DND-41 (cell line): Measurements from ENCODE around the gene MYO5A.
"Not testable (repeated sequence)": the region's sequence is repeated elsewhere in the genome, so short reads cannot be mapped to it uniquely, and the experiment has no call there.

Source experiments
- ATAC-seq: fragments of 200-7000 bp; cut with Tn5 transposase; 3 replicates; pipeline ENCODE4 v1.9.1; 2021; ENCODE audit warnings: low read depth; ENCODE audit not compliant: insufficient read depth
- DNase-seq: peaks from one replicate; pipeline ENCODE4 v3.0.0-alpha.2; 2020
- H2AFZ ChIP-seq: 2 replicates; pipeline ENCODE4 v1.6.0; 2012; ENCODE audit warnings: low read depth, low read length
- H3K27ac ChIP-seq: 2 replicates; pipeline ENCODE4 v1.5.1; 2012; ENCODE audit warnings: low read length, inconsistent platforms
- H3K27me3 ChIP-seq: fragments of 200-600 bp; sonication (generic); 2 replicates; pipeline ENCODE4 v1.6.0; 2012; ENCODE audit warnings: low read length, mild to moderate bottlenecking, inconsistent platforms; ENCODE audit not compliant: insufficient read depth, poor library complexity
- H3K36me3 ChIP-seq: 2 replicates; pipeline ENCODE4 v1.5.1; 2012; ENCODE audit warnings: low read length, inconsistent platforms; ENCODE audit not compliant: insufficient read depth
- H3K4me1 ChIP-seq: 2 replicates; pipeline ENCODE4 v1.5.1; 2012; ENCODE audit warnings: mild to moderate bottlenecking, low read length; ENCODE audit not compliant: insufficient read depth
- H3K4me2 ChIP-seq: 2 replicates; pipeline ENCODE4 v1.6.0; 2012; ENCODE audit warnings: mild to moderate bottlenecking, moderate library complexity, low read length, inconsistent platforms; ENCODE audit not compliant: insufficient read depth
- H3K4me3 ChIP-seq, 2 experiments: fragments of 200-600 bp in 1 of 2; shearing (Covaris generic) in 1 of 2; 2 replicates each; pipeline ENCODE4 v1.5.1; 2012 to 2016; ENCODE audit warnings: inconsistent platforms in 2 of 2, low read length in 2 of 2, mild to moderate bottlenecking in 2 of 2, low read depth in 1 of 2, moderate library complexity in 1 of 2
- H3K79me2 ChIP-seq: 2 replicates; pipeline ENCODE4 v1.6.0; 2012; ENCODE audit warnings: low read length, inconsistent platforms; ENCODE audit not compliant: insufficient read depth
- H3K9ac ChIP-seq: 2 replicates; pipeline ENCODE4 v1.6.0; 2012; ENCODE audit warnings: low read depth, mild to moderate bottlenecking, inconsistent platforms, low read length, moderate library complexity
- H3K9me3 ChIP-seq: 2 replicates; pipeline ENCODE4 v1.5.1; 2012; ENCODE audit warnings: low read length, moderate library complexity, mild to moderate bottlenecking, inconsistent platforms; ENCODE audit not compliant: insufficient read depth, severe bottlenecking
- H4K20me1 ChIP-seq: 2 replicates; pipeline ENCODE4 v1.6.0; 2012; ENCODE audit warnings: low read length; ENCODE audit not compliant: insufficient read depth
- EZH2 ChIP-seq: IDR thresholded peaks from 3 replicates; pipeline ENCODE4 v1.6.1; 2012; ENCODE audit warnings: borderline replicate concordance, low read depth, mild to moderate bottlenecking, moderate library complexity, low read length, inconsistent platforms; ENCODE audit not compliant: severe bottlenecking
- TF ChIP-seq, protein P1 (sequence below): IDR thresholded peaks from 2 replicates; pipeline ENCODE4 v1.5.1; 2012; ENCODE audit warnings: borderline replicate concordance, low read length, moderate library complexity, mild to moderate bottlenecking; ENCODE audit not compliant: poor library complexity, severe bottlenecking; ENCODE audit errors: extremely low read depth

Gene MYO5A

DNA sequence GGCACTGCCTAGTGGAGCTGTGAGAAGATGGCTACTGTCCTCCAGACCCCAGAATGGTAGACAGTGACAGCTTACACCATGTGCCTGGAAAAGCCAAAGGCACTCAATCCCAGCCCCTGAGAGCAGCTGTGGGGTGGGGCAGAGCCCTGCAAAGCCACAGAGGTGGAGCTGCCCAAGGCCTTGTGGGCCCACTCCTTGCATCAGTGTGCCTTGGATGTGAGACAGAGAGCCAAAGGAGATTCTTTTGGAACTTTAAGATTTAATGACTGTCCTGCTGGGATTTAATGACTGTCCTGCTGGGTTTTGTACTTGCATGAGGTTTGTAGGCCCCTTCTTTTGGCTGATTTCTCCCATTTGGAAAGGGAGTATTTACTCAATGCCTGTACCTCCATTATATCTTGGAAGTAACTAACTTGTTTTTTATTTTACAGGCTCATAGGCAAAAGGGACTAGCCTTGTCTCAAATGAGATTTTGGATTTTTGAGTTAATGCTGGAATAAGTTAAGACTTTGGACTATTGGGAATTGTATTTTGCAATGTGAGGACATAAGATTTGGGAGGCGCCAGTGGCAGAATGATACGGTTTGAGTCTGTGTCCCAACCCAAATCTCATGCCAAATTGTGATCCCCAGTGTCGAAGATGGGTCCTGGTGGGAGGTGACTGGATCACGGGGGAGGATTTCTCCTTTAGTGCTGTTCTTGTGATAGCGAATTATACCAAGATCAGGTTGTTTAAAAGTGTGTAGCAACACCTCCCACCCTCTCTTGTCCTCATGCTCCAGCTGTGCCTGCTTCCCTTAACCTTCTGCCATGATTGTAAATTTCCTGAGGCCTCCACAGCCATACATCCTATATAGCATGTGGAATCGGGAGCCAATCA lies 80.4 kb downstream of the MYO5A start:
- Histone ChIP-seq H2AFZ (no peak overlapping the region), H3K79me2 (peaks cover 3% of the 10 kb centered on the region; the same call in 1 of the 2 replicates), H4K20me1 (no peaks in the 10 kb centered on the region), H3K4me3 (no peak overlapping the region), H3K4me2 (no peak overlapping the region), H3K36me3 (no peaks in the 10 kb centered on the region), H3K9me3 (no peaks in the 10 kb centered on the region), H3K27ac (no peak overlapping the region), H3K27me3 (no peaks in the 10 kb centered on the region), H3K4me1 (no peaks in the 10 kb centered on the region), H3K9ac (no peak overlapping the region)
- TF ChIP-seq EZH2, result no peak
- TF ChIP-seq, protein P1, sequence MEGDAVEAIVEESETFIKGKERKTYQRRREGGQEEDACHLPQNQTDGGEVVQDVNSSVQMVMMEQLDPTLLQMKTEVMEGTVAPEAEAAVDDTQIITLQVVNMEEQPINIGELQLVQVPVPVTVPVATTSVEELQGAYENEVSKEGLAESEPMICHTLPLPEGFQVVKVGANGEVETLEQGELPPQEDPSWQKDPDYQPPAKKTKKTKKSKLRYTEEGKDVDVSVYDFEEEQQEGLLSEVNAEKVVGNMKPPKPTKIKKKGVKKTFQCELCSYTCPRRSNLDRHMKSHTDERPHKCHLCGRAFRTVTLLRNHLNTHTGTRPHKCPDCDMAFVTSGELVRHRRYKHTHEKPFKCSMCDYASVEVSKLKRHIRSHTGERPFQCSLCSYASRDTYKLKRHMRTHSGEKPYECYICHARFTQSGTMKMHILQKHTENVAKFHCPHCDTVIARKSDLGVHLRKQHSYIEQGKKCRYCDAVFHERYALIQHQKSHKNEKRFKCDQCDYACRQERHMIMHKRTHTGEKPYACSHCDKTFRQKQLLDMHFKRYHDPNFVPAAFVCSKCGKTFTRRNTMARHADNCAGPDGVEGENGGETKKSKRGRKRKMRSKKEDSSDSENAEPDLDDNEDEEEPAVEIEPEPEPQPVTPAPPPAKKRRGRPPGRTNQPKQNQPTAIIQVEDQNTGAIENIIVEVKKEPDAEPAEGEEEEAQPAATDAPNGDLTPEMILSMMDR, result no peak
- ATAC-seq, result no peak
- DNase-seq, result no peak

- Histone ChIP-seq H3K4me3 (no peak overlapping the region), H2AFZ (no peak overlapping the region), H3K9me3 (no peaks in the 10 kb centered on the region), H4K20me1 (no peaks in the 10 kb centered on the region; the same call in 1 of the 2 replicates), H3K36me3 (no peaks in the 10 kb centered on the region), H3K27ac (no peak overlapping the region), H3K27me3 (no peaks in the 10 kb centered on the region), H3K9ac (no peak overlapping the region), H3K79me2 (peaks cover 2% of the 10 kb centered on the region; the same call in 1 of the 2 replicates), H3K4me2 (no peak overlapping the region), H3K4me1 (no peaks in the 10 kb centered on the region)
- TF ChIP-seq, protein P1, result no peak
- TF ChIP-seq EZH2, result no peak
- DNase-seq (no peak), ATAC-seq (no peak)
Observed at GRCh38 chr15:52445954-52446353, 82.7 kb downstream of the MYO5A start.

- Histone ChIP-seq H3K4me1 (no peaks in the 10 kb centered on the region), H3K4me3 (no peak overlapping the region), H3K9ac (no peak overlapping the region), H4K20me1 (no peaks in the 10 kb centered on the region; the same call in 1 of the 2 replicates), H3K27ac (no peak overlapping the region), H3K9me3 (no peaks in the 10 kb centered on the region), H3K36me3 (no peaks in the 10 kb centered on the region), H3K27me3 (no peaks in the 10 kb centered on the region), H2AFZ (no peak overlapping the region), H3K4me2 (no peak overlapping the region), H3K79me2 (peaks cover 2% of the 10 kb centered on the region; the same call in 1 of the 2 replicates)
- no peak for ATAC-seq
- no peak for DNase-seq
- TF ChIP-seq, protein P1, result no peak
- no peak for TF ChIP-seq EZH2
Observed at GRCh38 chr15:52445553-52445952, 83.1 kb downstream of the MYO5A start.

DNA sequence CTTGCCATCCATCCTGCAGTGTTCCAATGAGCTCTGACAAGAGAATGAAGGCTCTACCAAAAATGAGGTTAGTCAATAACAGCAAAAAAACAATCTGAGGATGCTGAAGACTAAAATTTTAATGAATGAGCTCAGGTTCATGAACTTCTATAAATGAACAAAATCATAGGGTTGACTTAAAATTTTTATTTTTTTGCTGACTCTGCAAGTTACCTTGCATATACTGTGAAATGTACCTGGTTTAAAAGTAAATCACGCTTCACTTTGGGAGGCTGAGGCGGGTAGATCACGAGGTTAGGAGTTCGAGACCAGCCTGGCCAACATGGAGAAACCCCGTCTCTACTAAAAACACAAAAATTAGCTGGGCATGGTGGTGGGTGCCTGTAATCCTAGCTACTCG lies 85.5 kb downstream of the MYO5A start:
- H3K79me2 ChIP-seq, H3K9me3 ChIP-seq, H3K27me3 ChIP-seq, H3K9ac ChIP-seq, H3K4me2 ChIP-seq, H3K27ac ChIP-seq, H3K4me3 ChIP-seq, H4K20me1 ChIP-seq, H3K36me3 ChIP-seq, ATAC-seq, DNase-seq, H3K4me1 ChIP-seq, H2AFZ ChIP-seq: not testable (repeated sequence)
